ENCODE measurements around the gene NES.

DNA sequence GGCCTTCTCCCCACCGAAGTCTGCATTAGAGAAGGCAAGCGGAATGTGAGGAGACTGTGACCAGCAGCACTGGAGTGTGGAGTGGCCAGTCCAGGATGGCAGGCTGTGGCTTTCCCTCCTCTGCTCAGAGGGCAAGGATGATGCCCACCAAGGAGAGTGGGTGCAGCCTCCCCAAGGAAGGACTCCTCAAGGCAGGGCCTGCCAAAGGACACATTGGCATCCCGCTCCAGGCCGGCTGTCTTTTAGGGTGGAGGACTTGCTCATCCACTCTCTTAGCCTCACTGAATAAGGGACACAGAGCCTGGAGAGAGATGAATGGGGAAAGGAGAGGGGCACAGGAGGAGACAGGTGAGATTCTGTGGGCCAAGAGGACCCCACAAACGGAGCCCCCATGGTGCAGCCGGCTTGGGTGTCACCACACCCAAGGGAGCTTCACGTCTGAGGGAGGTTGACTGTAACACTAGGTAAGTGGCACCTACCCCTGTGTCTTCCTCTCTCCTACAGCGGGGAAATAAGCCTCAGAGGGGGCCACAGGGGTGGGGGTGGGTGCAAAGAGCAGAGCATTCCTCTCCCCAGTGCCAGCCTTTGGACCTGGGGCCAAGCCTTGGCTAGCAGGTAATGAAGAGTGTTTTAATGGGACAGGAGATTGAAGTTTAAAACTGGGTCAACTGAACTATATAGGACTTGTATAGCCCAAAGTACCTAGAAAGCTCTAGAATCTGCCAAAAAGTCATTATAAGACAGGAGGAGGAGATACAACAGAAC is 4.2 kb upstream of the NES start:
- TF ChIP-seq GATA2 (IDR thresholded peaks at IDR 0.05; ENCODE audit: low read depth, low read length) (no peak), GATA3 (IDR thresholded peaks at IDR 0.05; ENCODE audit: low read depth, low read length) (no peak)

All from SH-SY5Y (cell line).